Measurements from ENCODE around the gene REXO1.

DNA sequence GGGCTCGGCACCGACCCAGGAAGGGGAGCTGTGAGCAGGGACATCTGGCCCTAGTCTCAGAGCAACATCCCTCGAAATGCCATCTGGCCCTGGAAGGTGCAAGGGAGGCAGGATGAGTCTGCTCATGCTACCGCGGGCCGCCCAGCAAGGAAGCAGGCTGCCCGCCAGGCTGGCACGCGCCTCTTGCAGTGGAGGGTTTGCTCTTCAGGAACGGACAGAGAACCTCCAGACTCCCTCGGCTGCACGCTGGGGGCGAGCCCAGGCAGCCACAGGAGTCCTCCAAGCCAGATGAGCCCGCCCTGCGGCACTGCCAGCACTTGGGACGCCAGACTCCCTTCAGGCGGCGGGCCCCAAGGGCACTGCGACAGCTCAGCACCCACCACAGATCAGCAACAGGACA lies 26.1 kb downstream of the REXO1 start:
- TF ChIP-seq CTCF (IDR thresholded peaks at IDR 0.05; ENCODE audit: extremely low read depth in 1 of 2, insufficient read depth in 1 of 2, low read depth in 1 of 2, low read length in 2 of 2): no peak
- TF ChIP-seq POLR2A (IDR thresholded peaks at IDR 0.05; ENCODE audit: low read depth, low read length): no peak
- no peak for TF ChIP-seq EZH2 (IDR thresholded peaks at IDR 0.05; ENCODE audit: borderline replicate concordance, low read depth, low read length, severe bottlenecking)
- TF ChIP-seq MYC (IDR thresholded peaks at IDR 0.05; ENCODE audit: low read depth, low read length): no peak
- TF ChIP-seq JUN (IDR thresholded peaks at IDR 0.05; ENCODE audit: borderline replicate concordance, insufficient read depth, insufficient read length, low read depth): no peak
- no peak for TF ChIP-seq POLR2AphosphoS5 (IDR thresholded peaks at IDR 0.05; ENCODE audit: insufficient read depth, low read depth, low read length)
- TF ChIP-seq, protein P1, sequence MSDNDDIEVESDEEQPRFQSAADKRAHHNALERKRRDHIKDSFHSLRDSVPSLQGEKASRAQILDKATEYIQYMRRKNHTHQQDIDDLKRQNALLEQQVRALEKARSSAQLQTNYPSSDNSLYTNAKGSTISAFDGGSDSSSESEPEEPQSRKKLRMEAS (IDR thresholded peaks at IDR 0.05; ENCODE audit: insufficient read depth, insufficient read length): no peak
- TF ChIP-seq FOS (IDR thresholded peaks at IDR 0.05; ENCODE audit: borderline replicate concordance, insufficient read depth, low read length): no peak

Data from endothelial cell of umbilical vein (primary cell).